Mucosa of rectum (tissue), 2 donors: ENCODE measurements around the gene ANXA10.

Source experiments
- H3K27ac ChIP-seq, 2 donors: one replicate each; pipeline ENCODE4 v1.7.0; 2013; ENCODE audit warnings: inconsistent platforms in 2 of 2, low read depth in 2 of 2, low read length in 2 of 2
- H3K27me3 ChIP-seq, 2 donors: one replicate each; pipeline ENCODE4 v1.7.0; 2013; ENCODE audit warnings: low read length in 2 of 2; ENCODE audit not compliant: control insufficient read depth in 2 of 2, insufficient read depth in 2 of 2
- H3K36me3 ChIP-seq, 2 donors: one replicate each; pipeline ENCODE4 v1.7.0; 2013; ENCODE audit warnings: low read length in 2 of 2; ENCODE audit not compliant: control insufficient read depth in 2 of 2, insufficient read depth in 2 of 2
- H3K4me1 ChIP-seq, 2 donors: one replicate each; pipeline ENCODE4 v1.7.0; 2013; ENCODE audit warnings: low read length in 2 of 2, mild to moderate bottlenecking in 1 of 2; ENCODE audit not compliant: control insufficient read depth in 2 of 2, insufficient read depth in 2 of 2
- H3K4me3 ChIP-seq, 2 donors: one replicate each; pipeline ENCODE4 v1.7.0; 2013; ENCODE audit warnings: low read length in 2 of 2
- H3K9ac ChIP-seq, 2 donors: one replicate each; pipeline ENCODE4 v1.7.0; 2013; ENCODE audit warnings: low read length in 2 of 2, low read depth in 1 of 2, mild to moderate bottlenecking in 1 of 2
- H3K9me3 ChIP-seq, 2 donors: one replicate each; pipeline ENCODE4 v1.7.0; 2013; ENCODE audit warnings: low read length in 2 of 2; ENCODE audit not compliant: control insufficient read depth in 2 of 2
- donor health status: healthy.
- donor health status: Normal muscosa, but diverticular disease.

Gene ANXA10

DNA sequence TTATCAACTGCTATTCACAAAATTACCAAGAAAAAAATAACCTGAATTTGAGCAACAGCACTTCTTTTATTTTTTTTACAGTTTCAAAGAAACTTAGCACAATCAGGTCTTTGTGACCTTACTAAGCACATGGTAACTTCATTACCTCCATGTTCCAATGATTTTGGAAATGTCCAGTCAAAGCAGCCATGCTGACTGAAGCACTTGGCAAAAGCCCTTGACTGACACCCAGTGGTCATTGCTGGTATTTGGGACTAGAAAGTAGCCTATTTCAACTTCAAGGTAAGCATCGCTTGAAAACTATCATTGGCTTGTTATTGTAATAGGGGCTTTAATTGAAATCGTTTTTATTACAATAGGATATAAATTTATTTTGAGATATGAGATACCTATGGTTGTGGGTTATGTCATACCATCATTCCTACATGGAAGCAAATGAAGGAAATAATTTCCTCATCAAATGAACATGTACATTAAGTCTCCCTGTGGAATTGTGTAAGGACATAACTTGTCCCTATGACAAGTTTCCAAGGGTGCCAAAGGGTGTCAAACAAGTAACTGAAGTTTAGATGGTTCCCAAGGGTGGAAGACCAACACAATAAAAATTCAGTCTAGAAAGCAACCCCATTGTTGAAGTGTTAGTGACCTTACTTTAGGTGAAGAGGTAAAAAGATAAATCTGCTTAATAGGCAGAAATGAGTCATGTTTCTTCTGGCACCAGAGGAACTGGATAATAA, 15.2 kb upstream of the ANXA10 start:
- no peaks in the 10 kb centered on the region for H3K36me3 ChIP-seq

GRCh38 chr4:168077726-168078239, 14.6 kb upstream of the ANXA10 start:
- H3K36me3 ChIP-seq = no peaks in the 10 kb centered on the region
- H3K27ac ChIP-seq = no peak overlapping the region
- H3K9me3 ChIP-seq = no peaks in the 10 kb centered on the region
- no peaks in the 10 kb centered on the region for H3K4me1 ChIP-seq
- H3K27me3 ChIP-seq = no peaks in the 10 kb centered on the region
- H3K9ac ChIP-seq = no peak overlapping the region
- H3K4me3 ChIP-seq = no peak overlapping the region

More for the DNA sequence above, 15.2 kb upstream of the ANXA10 start:
- H3K4me1 ChIP-seq = no peaks in the 10 kb centered on the region
- no peak overlapping the region for H3K9ac ChIP-seq
- no peaks in the 10 kb centered on the region for H3K9me3 ChIP-seq
- no peak overlapping the region for H3K4me3 ChIP-seq
- H3K27me3 ChIP-seq = no peaks in the 10 kb centered on the region
- H3K27ac ChIP-seq = no peak overlapping the region

- no peak overlapping the region for H3K4me3 ChIP-seq
- H3K27ac ChIP-seq = no peak overlapping the region
- H3K9me3 ChIP-seq = no peaks in the 10 kb centered on the region
- H3K27me3 ChIP-seq = no peaks in the 10 kb centered on the region
- H3K36me3 ChIP-seq = no peaks in the 10 kb centered on the region
- no peak overlapping the region for H3K9ac ChIP-seq
- H3K4me1 ChIP-seq = no peaks in the 10 kb centered on the region
These were observed 10.0 kb upstream of the ANXA10 start for GRCh38 chr4:168082379-168082778.

GRCh38 chr4:168095776-168096406, 3.6 kb downstream of the ANXA10 start:
- Histone ChIP-seq H3K9ac (no peak overlapping the region), H3K9me3 (no peaks in the 10 kb centered on the region), H3K36me3 (no peaks in the 10 kb centered on the region), H3K4me3 (no peak overlapping the region), H3K27me3 (no peaks in the 10 kb centered on the region), H3K27ac (no peak overlapping the region), H3K4me1 (no peaks in the 10 kb centered on the region)

GRCh38 chr4:168096407-168096784, 4.1 kb downstream of the ANXA10 start:
- H3K9me3 ChIP-seq = no peaks in the 10 kb centered on the region
- no peaks in the 10 kb centered on the region for H3K27me3 ChIP-seq
- no peaks in the 10 kb centered on the region for H3K36me3 ChIP-seq
- no peak overlapping the region for H3K9ac ChIP-seq
- H3K27ac ChIP-seq = no peak overlapping the region
- no peaks in the 10 kb centered on the region for H3K4me1 ChIP-seq
- H3K4me3 ChIP-seq = no peak overlapping the region

- Histone ChIP-seq H3K27ac (no peak overlapping the region), H3K27me3 (no peaks in the 10 kb centered on the region), H3K4me3 (no peak overlapping the region), H3K9me3 (no peaks in the 10 kb centered on the region), H3K4me1 (no peaks in the 10 kb centered on the region), H3K36me3 (no peaks in the 10 kb centered on the region), H3K9ac (no peak overlapping the region)
These were observed 4.8 kb downstream of the ANXA10 start for GRCh38 chr4:168097161-168097560.

- no peaks in the 10 kb centered on the region for H3K36me3 ChIP-seq
- no peak overlapping the region for H3K27ac ChIP-seq
- H3K4me1 ChIP-seq = no peaks in the 10 kb centered on the region
- no peak overlapping the region for H3K4me3 ChIP-seq
- H3K27me3 ChIP-seq = no peaks in the 10 kb centered on the region
- H3K9ac ChIP-seq = no peak overlapping the region
- no peaks in the 10 kb centered on the region for H3K9me3 ChIP-seq
These were observed 5.9 kb downstream of the ANXA10 start for GRCh38 chr4:168098248-168098717.

DNA sequence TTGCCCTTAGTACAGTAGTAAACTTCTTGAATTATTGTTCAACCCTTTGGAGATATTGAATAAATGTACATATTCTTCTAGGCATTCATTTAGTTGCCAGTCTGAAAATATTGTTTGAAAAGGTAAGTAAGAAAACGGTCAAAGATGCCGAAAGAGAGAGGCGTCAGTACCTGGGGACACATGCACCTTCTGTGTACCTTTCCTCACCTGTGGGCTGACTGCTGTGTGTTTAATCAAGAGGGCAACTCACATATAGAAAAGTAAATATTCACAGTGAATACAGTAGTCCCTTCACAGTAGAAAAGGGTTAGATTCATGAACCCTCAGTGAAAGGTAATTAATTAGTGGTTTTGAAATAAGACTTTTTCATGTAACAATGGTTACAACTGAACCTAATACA, 6.9 kb downstream of the ANXA10 start:
- Histone ChIP-seq H3K9me3 (no peaks in the 10 kb centered on the region), H3K27me3 (no peaks in the 10 kb centered on the region), H3K4me1 (no peaks in the 10 kb centered on the region), H3K27ac (no peak overlapping the region), H3K4me3 (no peak overlapping the region), H3K9ac (no peak overlapping the region), H3K36me3 (no peaks in the 10 kb centered on the region)

DNA sequence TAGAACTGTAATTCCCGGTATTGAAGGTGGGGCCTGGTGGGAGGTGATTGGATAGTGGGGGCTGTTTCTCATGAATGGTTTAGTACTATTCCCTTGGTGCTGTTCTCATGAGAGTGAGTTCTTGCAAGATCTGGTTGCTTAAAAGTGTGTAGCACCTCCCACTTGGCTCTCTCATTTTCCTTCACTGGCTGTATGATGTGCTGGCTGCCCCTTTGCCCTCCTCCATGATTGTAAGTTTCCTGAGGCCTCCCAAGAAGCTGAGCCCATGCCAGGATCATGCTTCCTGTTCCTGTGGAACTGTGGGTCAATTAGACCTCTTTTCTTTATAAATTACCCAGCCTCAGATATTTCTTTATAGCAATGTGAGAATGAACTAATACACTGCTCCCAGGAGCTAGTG, 8.7 kb downstream of the ANXA10 start:
- Histone ChIP-seq H3K9me3 (no peaks in the 10 kb centered on the region), H3K4me3 (no peak overlapping the region), H3K4me1 (no peaks in the 10 kb centered on the region), H3K9ac (no peak overlapping the region), H3K36me3 (no peaks in the 10 kb centered on the region), H3K27me3 (no peaks in the 10 kb centered on the region), H3K27ac (no peak overlapping the region)

GRCh38 chr4:168102403-168102802, 10.1 kb downstream of the ANXA10 start:
- Histone ChIP-seq H3K9ac (no peak overlapping the region), H3K36me3 (no peaks in the 10 kb centered on the region), H3K27me3 (no peaks in the 10 kb centered on the region), H3K4me1 (no peaks in the 10 kb centered on the region), H3K4me3 (no peak overlapping the region), H3K9me3 (no peaks in the 10 kb centered on the region), H3K27ac (no peak overlapping the region)
